Measurements from ENCODE around the gene SLC40A1.

SLC40A1 gene

DNA sequence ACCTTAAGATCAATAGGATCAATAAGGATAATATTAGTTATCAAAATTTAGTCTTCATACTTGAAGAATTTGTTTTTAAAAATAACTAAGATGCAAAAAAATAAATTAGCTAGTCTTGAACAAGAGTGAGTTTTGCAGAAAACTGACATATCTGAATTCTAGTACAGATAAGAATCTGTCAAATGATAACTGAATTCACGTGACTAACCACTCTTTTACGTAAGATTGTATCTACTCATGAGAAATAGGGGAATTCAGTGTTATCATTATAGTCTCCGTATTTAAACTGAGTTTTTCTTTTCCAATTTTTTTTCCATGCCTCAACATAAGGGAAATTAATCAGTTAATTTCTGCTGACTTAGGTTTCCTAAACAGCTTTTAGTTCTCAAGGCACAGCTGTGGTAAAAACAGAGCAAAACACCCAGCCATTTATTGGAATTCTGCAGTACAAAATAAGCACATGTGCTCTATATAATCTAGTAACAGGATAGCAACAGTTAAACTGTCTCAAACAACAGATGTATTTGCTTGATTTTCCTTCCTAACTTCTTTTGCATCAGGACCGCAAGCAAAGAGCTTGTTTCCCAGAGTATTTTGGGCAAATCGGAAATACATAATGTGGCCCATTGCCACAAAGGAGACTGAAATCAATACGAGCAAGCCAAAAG is 19.1 kb downstream of the SLC40A1 start:
- no peak for DNase-seq

DNA sequence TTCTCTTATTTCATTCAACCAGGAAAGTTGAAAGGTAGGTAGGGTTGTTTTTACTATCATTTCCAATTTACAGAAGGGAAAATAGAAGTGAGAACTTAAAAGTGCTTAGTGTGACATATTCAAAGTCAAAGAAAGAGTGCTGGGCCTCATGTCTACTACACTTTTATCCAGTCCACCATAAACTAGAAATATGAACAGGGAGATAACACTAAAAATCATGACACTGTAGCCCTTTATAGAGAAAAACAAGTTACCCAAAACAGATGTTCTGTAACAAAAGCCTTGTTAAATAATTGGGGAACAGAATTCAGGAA is 20.4 kb downstream of the SLC40A1 start:
- DNase-seq, result no peak

DNA sequence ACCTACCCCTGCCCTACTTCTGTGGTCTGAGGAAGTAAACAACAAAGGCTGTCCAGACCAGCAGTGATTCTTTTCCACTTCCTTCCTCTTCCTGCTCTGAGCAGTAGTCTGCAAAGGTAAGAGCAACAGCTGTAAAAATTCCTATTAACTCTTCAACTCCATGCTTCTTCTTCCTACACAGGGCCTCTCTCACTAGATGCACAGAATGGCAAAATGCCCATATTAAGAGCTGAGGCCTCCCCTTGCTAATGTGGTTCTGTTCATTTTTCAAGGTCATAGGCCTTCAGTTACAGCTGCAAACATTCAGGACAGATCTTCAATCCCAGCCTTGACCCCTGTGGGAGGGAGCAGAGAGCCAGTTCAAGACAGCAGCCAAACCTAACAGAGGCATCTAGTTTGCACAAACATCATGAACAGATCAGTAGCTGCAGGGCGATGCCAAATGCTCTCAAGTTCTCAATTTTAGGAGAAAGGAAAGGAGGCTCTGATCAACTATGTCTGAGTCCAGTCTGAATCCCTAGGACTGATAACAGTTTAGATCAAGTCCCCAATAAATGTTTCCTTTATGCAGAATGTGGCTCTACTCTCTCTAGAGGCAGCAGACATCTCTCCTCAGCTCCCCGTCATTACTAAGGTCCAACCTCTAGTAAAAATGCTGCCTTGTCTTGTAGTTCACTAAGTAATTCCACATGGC is 20.9 kb downstream of the SLC40A1 start:
- DNase-seq, result no peak

DNA sequence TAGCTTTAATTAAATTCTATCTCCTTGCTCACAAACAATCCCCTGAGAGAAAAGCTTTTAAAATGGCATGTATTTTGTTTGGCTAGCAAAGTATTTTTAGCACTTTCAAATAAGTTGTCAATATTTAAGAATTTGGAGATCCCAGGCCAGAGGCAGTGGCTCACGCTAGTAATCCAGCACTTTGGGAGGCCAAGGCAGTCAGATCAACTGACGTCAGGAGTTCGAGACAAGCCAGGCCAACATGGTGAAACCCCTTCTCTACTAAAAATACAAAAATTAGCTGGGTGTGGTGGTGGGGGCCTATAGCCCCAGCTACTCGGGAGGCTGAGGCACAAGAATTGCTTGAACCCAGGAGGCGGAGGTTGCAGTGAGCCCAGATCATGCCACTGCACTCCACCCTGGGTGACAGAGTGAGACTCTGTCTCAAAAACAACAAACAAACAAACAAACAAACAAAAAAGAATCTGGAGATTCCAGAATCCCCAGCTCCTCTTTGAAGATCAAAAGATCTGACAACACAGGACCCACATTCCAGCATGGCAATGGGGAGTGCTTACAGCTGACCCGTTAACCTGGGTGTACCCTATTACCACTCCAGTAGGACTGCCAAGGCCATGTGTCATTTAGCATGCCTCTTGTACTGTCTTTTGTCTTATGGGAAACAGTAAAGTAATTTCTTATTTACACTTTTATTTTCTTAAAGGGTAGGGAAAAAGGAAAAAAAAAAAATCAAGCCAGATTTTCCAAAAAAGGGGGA is 21.9 kb downstream of the SLC40A1 start:
- no peak for DNase-seq

DNA sequence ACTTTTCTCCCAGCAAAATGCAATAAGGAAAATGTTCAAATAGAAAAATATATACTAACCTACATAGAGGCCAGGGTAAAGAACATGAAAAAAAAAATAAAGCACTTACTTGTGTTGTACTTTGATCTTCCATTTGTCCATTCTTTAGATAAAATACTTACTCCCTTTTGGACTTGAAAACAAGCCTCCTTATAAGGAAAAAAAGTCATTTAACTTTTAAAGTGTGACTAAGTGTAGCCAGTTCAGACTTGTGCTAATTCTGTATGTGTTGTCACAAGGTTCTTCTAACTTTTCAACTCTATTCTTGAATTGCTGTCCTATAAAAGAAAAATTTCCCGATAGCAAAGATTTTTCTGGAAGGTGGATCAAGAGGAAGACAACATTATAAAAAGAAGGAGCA is 23.2 kb downstream of the SLC40A1 start:
- DNase-seq, result no peak

DNA sequence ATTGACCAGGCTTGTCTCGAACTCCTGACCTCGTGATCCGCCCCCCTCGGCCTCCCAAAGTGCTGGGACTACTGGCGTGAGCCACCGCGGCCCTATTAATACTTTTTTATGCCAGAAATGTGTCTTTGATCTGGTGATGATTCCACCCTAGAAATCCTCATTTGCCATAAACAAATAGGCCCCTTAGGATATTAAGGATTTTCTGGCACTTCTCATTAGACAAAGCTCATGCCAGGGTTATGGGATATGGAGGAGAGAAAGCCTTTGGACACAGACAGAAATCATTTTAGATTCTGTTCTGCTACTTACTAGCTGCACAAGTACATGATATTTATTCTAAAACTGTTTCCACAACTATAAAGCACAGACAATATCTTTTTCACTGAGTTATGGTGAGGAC is 24.1 kb downstream of the SLC40A1 start:
- DNase-seq, result no peak

DNA sequence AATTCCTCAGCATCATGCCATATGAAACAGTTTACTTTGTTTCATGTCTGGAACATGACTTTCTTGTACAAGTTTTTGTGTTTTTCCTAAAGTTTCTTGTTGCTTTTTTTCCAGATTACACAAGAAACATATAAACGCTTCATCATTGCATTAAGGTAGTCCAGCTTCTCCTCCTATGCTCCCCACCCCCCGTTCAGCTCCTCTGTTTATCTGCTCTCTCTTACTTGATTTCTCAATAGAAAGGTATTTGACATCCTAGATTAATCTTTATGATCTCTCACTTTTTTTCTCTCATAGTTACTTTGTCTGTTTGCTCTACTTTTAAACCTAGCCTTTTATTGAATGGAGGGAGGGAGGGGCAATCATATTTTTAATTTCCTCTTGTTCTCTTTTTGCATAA is 25.4 kb downstream of the SLC40A1 start:
- no peak for DNase-seq

DNA sequence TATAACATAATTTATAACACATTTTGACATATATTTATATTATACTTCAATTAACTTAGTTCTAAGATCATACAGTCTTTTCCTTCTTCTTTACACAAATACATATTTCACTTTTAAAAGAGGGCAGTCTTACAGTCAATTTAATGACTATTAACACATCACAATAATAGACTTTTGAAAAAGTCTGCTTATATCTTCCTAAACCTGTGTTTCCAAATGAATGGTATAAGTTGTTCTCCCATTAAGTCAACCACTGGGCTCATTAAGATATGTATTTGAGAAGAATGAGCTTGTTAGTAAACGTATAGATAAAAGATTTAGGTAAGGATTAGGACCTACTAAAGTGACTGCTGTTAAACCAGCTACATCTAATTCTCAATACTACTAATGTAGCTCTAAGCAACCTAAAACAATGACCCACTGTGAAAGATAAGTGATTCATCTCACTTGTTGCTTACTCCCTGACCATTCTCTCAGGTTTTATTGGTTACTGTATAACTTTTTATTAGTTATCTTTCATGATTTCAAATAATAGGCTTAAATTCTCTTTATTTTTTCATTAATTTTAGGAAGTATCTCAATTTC is 27.0 kb downstream of the SLC40A1 start:
- no peak for DNase-seq

DNA sequence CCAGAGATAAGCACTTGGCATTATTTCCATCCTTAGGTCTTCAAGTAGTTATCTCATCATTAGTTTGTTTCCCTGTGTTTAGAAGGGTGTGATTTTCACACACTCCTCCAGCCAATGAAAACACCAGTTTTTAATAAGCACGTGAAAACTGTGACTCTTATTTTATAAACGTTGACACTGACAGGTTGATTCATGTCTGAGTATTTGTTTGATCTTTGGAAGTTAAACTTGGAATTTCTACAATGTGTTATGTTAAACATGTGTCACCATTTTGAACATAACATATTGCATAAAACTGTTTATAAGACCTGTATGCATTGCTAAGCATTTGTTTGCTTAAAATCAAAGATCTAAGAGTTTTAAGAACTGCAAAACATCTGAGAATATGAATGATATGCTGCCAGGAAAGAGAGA is 27.6 kb downstream of the SLC40A1 start:
- no peak for DNase-seq

DNA sequence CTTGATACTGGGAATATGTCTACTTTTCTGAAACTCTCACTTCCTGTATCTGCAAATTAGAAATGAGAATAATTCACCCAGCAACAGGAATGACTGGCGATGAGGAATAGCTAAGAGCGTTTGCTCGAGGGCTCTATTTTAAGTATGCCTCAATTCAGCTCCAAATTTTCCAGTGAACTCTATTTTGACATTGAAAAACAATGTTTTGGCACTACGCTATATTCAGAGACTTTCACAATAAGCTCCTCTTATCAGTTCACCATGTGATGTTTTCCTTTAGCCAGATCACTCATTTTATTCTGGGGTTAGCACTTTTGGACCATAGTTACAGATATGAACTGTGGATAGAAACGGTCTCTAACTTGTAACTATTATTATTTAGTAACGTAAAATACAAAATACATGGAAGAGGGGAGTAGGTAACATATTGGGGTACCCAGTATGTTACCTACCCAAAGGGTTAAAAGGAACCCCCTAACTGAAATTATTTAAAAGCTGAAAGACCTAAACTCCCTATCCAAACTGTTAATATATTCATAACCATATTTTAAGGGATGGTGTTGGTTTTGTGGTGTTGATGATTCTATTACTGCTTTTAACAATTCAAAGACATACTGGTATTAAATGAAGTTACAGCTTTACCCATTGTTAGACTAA is 28.1 kb downstream of the SLC40A1 start:
- DNase-seq, result no peak

DNA sequence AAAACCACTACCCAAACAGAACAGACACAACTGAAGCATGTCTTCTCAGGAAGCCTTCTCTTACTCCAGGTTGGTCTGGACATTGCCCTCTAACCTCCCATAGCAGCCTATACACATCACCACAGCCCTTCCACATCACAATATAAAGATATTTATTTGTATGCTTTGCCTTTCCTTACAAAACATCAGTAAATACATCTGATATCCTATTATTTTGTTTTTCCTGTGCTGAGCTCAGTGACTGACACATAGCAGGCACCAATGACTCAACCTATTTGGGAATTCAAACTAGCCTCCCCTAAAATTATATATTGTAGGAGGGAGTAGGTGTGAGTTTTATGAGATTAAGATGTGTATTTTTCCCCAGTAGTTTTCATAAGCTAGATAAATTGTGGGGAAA is 28.8 kb downstream of the SLC40A1 start:
- no peak for DNase-seq

DNA sequence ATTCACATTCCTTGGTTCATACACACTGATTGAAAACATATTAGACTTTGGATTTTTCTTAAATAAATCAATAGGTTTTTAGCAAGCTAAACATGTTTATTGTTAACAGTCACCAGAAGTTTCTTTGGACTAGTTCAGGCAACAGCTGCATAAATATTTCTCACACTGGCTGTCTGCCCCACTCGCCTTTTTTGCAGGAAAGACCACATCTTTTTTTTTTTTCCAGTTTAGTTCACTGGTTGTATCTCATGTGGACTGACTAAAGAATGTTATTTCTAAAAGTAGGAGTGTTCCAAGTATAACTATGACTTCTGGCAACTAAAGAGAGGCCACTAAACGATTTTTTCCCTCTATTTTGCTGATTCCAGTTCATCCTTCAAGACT is 31.1 kb downstream of the SLC40A1 start:
- no peak for DNase-seq

DNA sequence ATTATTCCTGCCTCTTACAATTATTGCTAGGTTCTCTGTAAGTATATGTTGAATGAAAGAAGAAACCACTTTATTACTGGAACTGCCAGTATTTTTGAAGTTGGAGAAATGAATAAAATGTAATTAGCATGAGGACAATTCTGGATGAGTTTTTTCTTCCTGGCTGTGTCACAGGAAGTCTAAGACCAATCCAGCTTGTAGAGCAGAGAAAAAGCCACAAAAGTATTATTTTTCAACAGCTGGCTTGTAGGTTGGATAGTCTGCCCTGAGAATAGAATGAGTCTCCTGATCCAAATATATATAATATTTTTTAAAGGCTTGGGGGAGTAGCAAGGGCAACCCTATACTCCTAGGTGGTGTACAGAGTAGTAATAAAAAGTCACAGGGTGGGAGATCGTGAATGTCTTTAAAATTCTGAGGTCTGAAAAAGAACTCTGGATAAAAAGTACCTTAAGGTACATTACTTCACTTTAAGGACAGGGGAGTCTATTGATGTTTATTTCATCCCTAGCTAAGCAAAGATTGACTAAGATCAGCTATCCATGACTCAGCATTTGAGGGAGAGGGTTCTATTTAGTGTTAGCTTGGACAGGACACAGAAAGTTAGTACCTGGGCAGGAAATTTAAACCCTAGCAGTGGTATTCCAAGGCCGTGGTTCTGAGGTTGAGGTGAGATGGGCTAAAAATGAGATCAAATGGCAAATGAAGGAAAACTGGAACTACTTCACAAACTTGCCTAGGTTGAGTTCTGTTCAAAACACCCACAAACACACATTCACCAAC is 31.7 kb downstream of the SLC40A1 start:
- no peak for DNase-seq

DNA sequence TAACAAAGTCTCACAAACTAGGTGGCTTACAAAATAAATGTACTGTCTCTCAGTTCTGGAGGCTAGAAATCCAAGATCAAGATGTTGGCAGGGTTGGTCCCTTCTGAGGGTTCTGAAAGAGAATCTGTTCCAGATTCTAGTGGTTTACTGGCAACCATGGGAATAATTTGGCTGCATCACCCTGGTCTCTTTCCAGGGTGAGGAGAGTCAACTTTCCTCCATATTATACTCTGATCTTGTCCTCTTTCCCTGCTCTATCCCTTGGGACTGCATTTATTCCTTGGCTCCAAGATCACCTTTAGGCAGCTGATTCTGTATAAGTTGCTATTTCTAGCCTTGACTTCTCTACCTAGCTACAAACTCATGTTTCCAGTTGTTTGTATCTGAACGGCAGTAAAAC is 35.2 kb downstream of the SLC40A1 start:
- no peak for DNase-seq

DNA sequence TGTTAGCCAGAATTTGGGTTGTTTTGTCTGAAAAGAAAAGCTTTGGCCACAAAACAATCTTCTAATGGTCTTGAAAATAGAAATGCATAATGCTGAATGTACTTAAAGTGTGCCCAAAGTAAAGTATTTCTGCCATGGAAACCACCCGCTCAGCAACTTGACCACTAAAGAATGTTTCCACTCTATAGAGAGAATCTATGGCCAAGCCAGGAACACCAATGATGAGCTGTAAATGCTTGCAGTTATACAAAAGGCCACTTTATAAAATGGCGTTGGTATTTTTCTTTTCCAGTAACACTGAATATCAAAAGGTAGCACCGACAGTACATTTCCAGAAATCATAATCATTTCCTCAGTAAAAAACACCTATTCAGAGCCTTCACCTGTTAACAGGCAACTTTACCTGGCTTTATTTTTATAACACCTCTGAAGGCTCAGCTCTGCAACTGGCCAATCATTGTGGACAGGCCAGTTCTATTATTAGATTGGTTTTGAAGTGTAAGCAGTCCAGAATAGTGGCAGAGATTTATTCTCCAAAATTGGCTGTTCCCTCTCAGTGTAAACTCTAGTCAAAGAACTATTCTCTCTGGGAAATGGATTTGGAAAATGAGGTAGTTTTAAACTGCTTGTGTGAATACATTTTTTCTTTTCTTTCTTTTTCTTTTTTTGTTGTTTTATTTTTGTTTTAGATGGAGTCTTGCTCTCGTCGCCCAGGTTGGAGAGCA is 36.1 kb downstream of the SLC40A1 start:
- DNase-seq, result no peak

DNA sequence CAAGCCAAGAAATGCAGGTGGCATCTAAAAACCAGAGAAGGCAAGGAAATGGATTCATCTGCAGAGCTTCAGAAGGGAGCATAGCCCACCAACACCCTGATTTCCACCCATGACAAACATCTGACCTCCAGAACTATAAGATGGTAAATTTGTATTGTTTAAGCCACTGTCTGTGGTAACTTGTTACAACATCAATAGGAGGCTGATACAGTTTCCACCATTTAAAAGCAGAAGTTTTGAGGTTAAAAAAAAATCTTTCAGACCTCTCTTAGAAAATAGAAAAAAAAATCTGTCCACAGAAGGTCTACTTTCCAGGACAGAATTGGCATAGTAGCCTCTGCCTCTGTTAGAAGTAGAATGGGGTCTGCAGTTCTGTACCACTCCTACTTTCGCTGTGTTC is 37.2 kb downstream of the SLC40A1 start:
- DNase-seq, result no peak

DNA sequence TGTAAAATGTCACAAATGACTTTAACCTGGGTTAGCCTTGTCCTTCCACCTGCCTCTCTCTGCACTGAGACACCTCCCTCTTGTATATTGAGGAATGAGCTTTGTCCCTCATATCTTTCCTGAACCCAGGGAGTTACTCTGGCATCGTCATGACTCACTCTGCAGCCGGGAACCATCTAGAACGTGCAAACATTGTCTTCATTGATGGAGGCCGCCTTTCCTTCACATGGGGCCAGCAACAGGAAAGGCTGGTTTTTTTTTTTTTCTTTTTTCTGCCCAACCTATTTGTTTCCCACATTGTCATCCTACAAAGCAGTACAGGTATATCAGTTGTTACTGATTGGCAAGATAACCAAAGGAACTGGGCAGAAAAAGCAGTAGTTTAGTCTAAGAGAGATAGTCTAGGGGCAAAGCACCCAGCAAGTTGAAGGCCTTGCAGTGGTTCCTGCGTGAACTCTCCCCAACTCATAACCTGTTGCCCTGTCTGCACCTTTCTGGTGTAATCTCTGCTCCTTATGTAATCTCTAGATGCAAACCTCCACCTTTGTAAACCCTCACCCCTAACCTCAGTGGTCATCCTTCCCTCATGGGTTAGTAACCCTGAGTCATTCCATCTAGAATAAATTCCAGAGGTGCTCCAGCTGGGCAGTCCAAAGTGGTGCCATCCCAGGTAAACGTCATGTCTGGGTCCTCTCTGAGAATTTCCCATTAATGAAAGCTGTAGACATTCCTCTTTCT is 38.3 kb downstream of the SLC40A1 start:
- DNase-seq, result no peak

DNA sequence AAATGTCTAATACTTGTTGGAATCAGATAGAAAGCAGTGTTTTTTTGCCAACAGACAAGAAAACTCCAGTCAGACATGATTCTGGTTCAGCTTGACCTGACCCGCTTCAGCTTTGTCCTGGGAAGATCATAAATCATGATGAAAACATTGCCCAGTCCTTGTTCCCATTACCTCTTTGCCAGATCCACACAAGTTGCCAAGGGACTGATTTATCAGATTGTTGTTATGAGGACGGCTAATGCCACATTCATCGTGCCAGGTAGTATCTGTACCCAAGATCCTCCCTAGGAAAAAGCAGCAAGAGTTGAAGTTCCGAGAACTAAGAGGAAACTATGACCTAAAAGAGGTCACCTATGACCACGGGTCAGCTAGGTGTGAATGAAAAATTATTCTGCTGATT is 39.0 kb downstream of the SLC40A1 start:
- DNase-seq, result no peak

DNA sequence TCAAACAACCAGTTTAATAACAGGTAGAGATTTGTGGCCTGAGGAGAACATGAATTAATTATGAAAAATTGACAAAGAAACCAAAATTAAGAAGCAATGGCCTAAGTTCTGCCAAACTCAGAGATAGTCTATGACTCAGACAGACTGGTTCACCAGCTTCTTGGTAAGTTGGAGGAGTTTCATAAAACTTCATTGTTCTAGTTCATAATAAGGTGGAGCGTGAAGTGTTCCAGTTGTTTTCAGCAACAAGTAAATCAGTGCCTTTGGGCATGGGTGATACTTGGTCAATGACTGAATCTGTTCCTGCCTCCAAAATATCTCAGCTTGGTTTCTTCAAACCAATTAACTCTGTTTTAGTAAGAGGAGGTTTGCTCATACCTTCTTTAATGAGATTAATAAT is 40.0 kb downstream of the SLC40A1 start:
- no peak for DNase-seq

DNA sequence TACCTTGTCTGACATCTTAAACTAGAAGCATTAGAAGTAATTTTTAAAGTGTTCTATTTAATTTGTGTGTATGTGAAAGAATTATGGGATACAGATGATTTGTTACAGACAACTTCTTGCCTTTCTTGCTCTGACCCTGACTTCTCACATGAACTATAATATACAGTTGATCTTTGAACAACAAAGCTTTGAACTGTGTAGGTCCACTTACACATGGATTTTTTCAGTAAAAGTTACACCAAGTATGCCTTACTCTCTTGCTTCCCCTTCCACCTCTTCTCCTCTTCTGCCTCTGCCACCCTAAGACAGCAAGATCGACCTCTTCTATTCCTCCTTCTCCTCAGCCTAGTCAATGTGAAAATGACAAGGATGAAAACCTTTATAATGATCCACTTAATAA is 42.2 kb downstream of the SLC40A1 start:
- DNase-seq, result no peak

DNA sequence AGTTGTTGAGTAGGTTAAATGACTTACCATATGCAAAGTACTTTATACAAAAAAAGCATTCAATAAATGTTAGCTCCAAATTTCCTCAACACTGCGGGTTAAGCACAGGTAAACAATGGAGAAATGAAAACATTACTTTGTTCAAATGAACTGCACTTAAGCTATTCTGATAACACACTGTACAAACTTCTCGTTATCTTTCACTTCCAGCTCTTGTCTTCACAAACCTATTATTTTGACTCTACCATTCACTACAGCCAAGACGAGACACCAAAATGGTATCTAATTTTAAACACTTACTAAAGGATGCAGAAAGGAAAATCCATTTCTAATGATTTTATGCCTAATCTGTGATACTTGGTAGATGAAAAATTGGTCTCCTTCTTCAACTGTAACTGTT is 43.8 kb downstream of the SLC40A1 start:
- no peak for DNase-seq
